GM19467 (cell line): ENCODE measurements around the gene LRG1.

Experiments used
- ATAC-seq: cut with Tn5 transposase; IDR thresholded peaks from one replicate; pipeline ENCODE4 v1.9.1; 2021; ENCODE audit warnings: mild to moderate bottlenecking, moderate library complexity; ENCODE audit not compliant: unreplicated experiment

Gene LRG1

GRCh38 chr19:4539693-4540581, at the start of gene LRG1:
TSS of gene LRG1 (minus strand) at chr19:4540036. CDS start at chr19:4540013, 23 bp downstream.
- ATAC-seq, result no peak

GRCh38 chr19:4588291-4588761, 48.5 kb upstream of the LRG1 start:
- ATAC-seq, result no peak

GRCh38 chr19:4587527-4587926, 47.7 kb upstream of the LRG1 start:
- no peak for ATAC-seq

GRCh38 chr19:4586691-4587090, 46.9 kb upstream of the LRG1 start:
- ATAC-seq, result no peak

- no peak for ATAC-seq
These were observed 46.4 kb upstream of the LRG1 start for GRCh38 chr19:4586245-4586644.

GRCh38 chr19:4585556-4585955, 45.7 kb upstream of the LRG1 start:
- no peak for ATAC-seq

GRCh38 chr19:4584670-4585460, 45.0 kb upstream of the LRG1 start:
- no peak for ATAC-seq

GRCh38 chr19:4583961-4584669, 44.3 kb upstream of the LRG1 start:
- no peak for ATAC-seq

- no peak for ATAC-seq
These were observed 43.4 kb upstream of the LRG1 start for GRCh38 chr19:4582980-4583842.

- ATAC-seq, result no peak
These were observed 42.1 kb upstream of the LRG1 start for GRCh38 chr19:4581666-4582553.

- no peak for ATAC-seq
These were observed 41.3 kb upstream of the LRG1 start for GRCh38 chr19:4580961-4581665.

GRCh38 chr19:4580021-4580901, 40.4 kb upstream of the LRG1 start:
- ATAC-seq, result no peak

GRCh38 chr19:4579389-4579788, 39.6 kb upstream of the LRG1 start:
- ATAC-seq, result no peak

- ATAC-seq, result no peak
These were observed 38.9 kb upstream of the LRG1 start for GRCh38 chr19:4578552-4579248.

- ATAC-seq, result no peak
These were observed 37.4 kb upstream of the LRG1 start for GRCh38 chr19:4577020-4577782.
